ENCODE measurements around the gene REXO4. TPM values are rescaled to one million over a fixed set of nuclear protein-coding genes. Genes with fewer than 3 reads are reported as not detected.
"Not testable (repeated sequence)": the region's sequence is repeated elsewhere in the genome, so short reads cannot be mapped to it uniquely, and the experiment has no call there.

The REXO4 gene
- total RNA-seq, 1 donor from 2014 or later = 17.9 TPM

- Histone ChIP-seq H3K27ac (no peak overlapping the region), H3K4me1 (peaks cover 4% of the 10 kb centered on the region), H3K27me3 (peaks cover 13% of the 10 kb centered on the region), H4K20me1 (ENCODE audit: low read depth) (peaks cover 13% of the 10 kb centered on the region), H3K9me3 (ENCODE audit: low read depth) (no peaks in the 10 kb centered on the region), H3F3A (ENCODE audit: low read depth) (no peaks in the 10 kb centered on the region), H3K36me3 (no peaks in the 10 kb centered on the region), H3K4me2 (no peak overlapping the region), H3K79me2 (ENCODE audit: low read depth) (peaks cover 14% of the 10 kb centered on the region), H3K4me3 (no peak overlapping the region), H2AFZ (replicated peaks) (no peak overlapping the region), H3K9ac (no peak overlapping the region)
- peaks cover 7% of the 10 kb centered on the region for H3K36me3 Mint-ChIP-seq
- H3K27me3 Mint-ChIP-seq (ENCODE audit: insufficient read depth, low read depth) = peaks cover 4% of the 10 kb centered on the region
- peaks cover 13% of the 10 kb centered on the region for H3K4me1 Mint-ChIP-seq
- H3K9me3 Mint-ChIP-seq = no peaks in the 10 kb centered on the region
- H3K4me3 Mint-ChIP-seq = peak overlapping the region; percentile 11
- DNase-seq (ENCODE audit: low spot score) = no peak
- TF ChIP-seq CTCF (IDR thresholded peaks at IDR 0.05) (no peak), EZH2 (IDR thresholded peaks at IDR 0.05) (no peak), EZH2phosphoT487 (IDR thresholded peaks at IDR 0.05) (no peak)
- peak overlapping the region; percentile 48 for H3K27ac Mint-ChIP-seq
Observed at GRCh38 chr9:133379153-133380086, 38.4 kb downstream of the REXO4 start.

- Mint-ChIP-seq H3K4me1 (peaks cover 13% of the 10 kb centered on the region), H3K9me3 (no peaks in the 10 kb centered on the region), H3K4me3 (peak overlapping the region; percentile 33), H3K36me3 (peaks cover 7% of the 10 kb centered on the region), H3K27ac (peak overlapping the region; percentile 24), H3K27me3 (ENCODE audit: insufficient read depth, low read depth) (peaks cover 4% of the 10 kb centered on the region)
- Histone ChIP-seq H3K27ac (no peak overlapping the region), H3K4me3 (no peak overlapping the region), H3K9ac (no peak overlapping the region), H3K27me3 (peaks cover 13% of the 10 kb centered on the region), H3K36me3 (no peaks in the 10 kb centered on the region), H3K4me2 (no peak overlapping the region), H3F3A (ENCODE audit: low read depth) (no peaks in the 10 kb centered on the region), H2AFZ (replicated peaks) (no peak overlapping the region), H3K79me2 (ENCODE audit: low read depth) (peaks cover 23% of the 10 kb centered on the region), H3K4me1 (peaks cover 4% of the 10 kb centered on the region), H3K9me3 (ENCODE audit: low read depth) (no peaks in the 10 kb centered on the region), H4K20me1 (ENCODE audit: low read depth) (peaks cover 22% of the 10 kb centered on the region)
- no peak for DNase-seq (ENCODE audit: low spot score)
- TF ChIP-seq EZH2phosphoT487 (IDR thresholded peaks at IDR 0.05) (no peak), EZH2 (IDR thresholded peaks at IDR 0.05) (no peak), CTCF (IDR thresholded peaks at IDR 0.05) (no peak)
Observed at GRCh38 chr9:133378408-133378962, 39.3 kb downstream of the REXO4 start.

GRCh38 chr9:133377721-133378216, 40.0 kb downstream of the REXO4 start:
- H3K4me3 Mint-ChIP-seq = peak overlapping the region; percentile 83
- Histone ChIP-seq H3K9ac (no peak overlapping the region), H3F3A (ENCODE audit: low read depth) (no peaks in the 10 kb centered on the region), H3K4me2 (no peak overlapping the region), H3K4me1 (peaks cover 4% of the 10 kb centered on the region), H3K79me2 (ENCODE audit: low read depth) (peaks cover 31% of the 10 kb centered on the region), H3K27ac (no peak overlapping the region), H2AFZ (replicated peaks) (no peak overlapping the region), H3K4me3 (no peak overlapping the region), H4K20me1 (ENCODE audit: low read depth) (peaks cover 29% of the 10 kb centered on the region), H3K36me3 (no peaks in the 10 kb centered on the region), H3K9me3 (ENCODE audit: low read depth) (no peaks in the 10 kb centered on the region), H3K27me3 (peaks cover 13% of the 10 kb centered on the region)
- peaks cover 4% of the 10 kb centered on the region for H3K27me3 Mint-ChIP-seq (ENCODE audit: insufficient read depth, low read depth)
- H3K9me3 Mint-ChIP-seq = no peaks in the 10 kb centered on the region
- peaks cover 7% of the 10 kb centered on the region for H3K36me3 Mint-ChIP-seq
- DNase-seq (ENCODE audit: low spot score) = no peak
- TF ChIP-seq CTCF (IDR thresholded peaks at IDR 0.05) (no peak), EZH2 (IDR thresholded peaks at IDR 0.05) (no peak), EZH2phosphoT487 (IDR thresholded peaks at IDR 0.05) (no peak)
- no peak overlapping the region for H3K27ac Mint-ChIP-seq
- peaks cover 13% of the 10 kb centered on the region for H3K4me1 Mint-ChIP-seq

- H3F3A ChIP-seq (ENCODE audit: low read depth); H2AFZ ChIP-seq (replicated peaks); H3K9me3 ChIP-seq (ENCODE audit: low read depth); H3K9me3 Mint-ChIP-seq; DNase-seq (ENCODE audit: low spot score); H3K27ac Mint-ChIP-seq; H3K36me3 ChIP-seq; H3K27me3 Mint-ChIP-seq (ENCODE audit: insufficient read depth, low read depth); H3K4me1 ChIP-seq; H3K27ac ChIP-seq; H3K36me3 Mint-ChIP-seq; H3K9ac ChIP-seq; H3K4me3 ChIP-seq: not testable (repeated sequence)
- Mint-ChIP-seq H3K4me3 (peak overlapping the region; percentile 83), H3K4me1 (peaks cover 13% of the 10 kb centered on the region)
- peaks cover 36% of the 10 kb centered on the region for H3K79me2 ChIP-seq (ENCODE audit: low read depth)
- H3K27me3 ChIP-seq = peaks cover 13% of the 10 kb centered on the region
- H4K20me1 ChIP-seq (ENCODE audit: low read depth) = peaks cover 34% of the 10 kb centered on the region
- H3K4me2 ChIP-seq = peak overlapping the region; percentile 83
Observed at GRCh38 chr9:133377280-133377679, 40.5 kb downstream of the REXO4 start.

Data from neural progenitor cell (in vitro differentiated cells).